ENCODE data around the gene GHRL.
A peak's percentile ranks its signal among the peaks of the same experiment; 100 is the strongest.
"Not testable (repeated sequence)": the region's sequence is repeated elsewhere in the genome, so short reads cannot be mapped to it uniquely, and the experiment has no call there.

GHRL gene

DNA sequence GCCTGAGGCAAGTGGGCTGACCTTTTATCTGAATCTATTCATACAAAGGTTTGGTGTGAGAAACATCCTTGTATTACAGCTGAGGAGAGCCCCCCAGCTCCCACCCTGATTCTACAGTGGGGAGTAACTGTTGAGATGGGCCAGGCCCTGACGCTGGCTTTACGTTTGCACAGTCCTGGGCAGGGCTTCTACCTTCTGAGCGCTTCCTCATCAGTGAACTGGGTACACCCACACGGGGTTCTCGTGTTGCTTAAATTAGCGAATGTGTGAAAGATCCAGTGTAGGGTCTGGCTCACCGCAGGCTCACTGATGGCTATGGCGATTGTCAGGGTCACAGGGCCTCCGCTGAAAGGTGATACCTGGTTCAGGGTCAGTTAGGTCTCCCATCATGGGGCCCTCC is 7.3 kb upstream of the GHRL start:
- no peak for DNase-seq (ENCODE audit: low read depth in 4 of 4, low spot score in 1 of 4)

GRCh38 chr3:10299679-10300078 is 6.9 kb upstream of the GHRL start:
- no peak for DNase-seq (ENCODE audit: low read depth in 4 of 4, low spot score in 1 of 4)

DNA sequence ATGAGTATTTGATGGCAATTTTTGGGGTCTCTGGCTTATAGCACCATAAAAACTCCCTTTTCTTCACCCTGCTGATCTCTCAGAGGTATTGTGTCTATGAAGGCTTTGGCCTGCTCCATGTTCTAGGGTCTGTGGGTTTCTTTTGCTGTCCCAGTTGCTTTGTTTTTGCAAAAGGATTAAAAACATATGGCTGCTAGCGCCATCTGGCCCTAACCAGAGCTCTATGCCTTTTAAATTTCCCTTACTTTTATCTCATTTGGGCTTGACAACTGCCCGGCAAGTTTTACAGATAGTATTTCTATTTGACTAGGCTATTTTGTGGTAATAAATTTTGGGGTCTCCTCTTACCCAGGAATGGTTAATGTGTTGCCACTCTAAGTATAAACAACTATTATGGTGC is 6.4 kb upstream of the GHRL start:
- no peak for DNase-seq (ENCODE audit: low read depth in 4 of 4, low spot score in 1 of 4)

DNA sequence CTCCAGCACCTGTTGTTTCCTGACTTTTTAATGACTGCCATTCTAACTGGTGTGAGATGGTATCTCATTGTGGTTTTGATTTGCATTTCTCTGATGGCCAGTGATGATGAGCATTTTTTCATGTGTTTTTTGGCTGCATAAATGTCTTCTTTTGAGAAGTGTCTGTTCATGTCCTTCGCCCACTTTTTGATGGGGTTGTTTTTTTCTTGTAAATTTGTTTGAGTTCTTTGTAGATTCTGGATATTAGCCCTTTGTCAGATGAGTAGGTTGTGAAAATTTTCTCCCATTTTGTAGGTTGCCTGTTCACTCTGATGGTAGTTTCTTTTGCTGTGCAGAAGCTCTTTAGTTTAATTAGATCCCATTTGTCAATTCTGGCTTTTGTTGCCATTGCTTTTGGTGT is 5.3 kb upstream of the GHRL start:
- not testable (repeated sequence) for DNase-seq (ENCODE audit: low read depth in 4 of 4, low spot score in 1 of 4)

DNA sequence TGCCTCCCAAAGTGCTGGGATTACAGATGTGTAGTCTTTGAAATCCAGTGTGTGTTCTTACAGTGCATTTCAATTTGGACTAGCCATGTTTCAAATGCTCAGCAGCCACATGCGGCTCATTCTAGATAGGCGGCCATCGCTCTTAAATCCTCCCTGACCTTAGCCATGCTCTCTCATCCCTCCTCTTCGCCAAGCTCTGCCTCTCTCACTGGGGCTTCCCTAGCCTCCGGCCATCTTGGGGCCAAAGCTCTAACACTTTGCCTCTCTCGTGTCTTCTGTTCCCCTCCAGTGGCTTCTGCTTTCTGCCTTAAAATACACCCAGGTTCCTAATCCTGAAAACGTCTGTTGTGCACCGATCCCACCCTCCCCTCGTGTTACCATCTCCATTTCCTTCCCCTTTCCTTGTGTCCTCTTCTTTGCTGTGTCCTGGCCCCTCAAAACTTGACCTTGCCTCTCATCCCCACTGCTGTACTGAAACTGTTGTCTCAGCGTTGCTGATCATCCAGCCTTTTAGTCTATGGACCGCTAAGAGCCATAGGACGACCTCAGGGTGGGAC is 1.4 kb upstream of the GHRL start:
- DNase-seq (ENCODE audit: low read depth in 4 of 4, low spot score in 1 of 4): no peak

GRCh38 chr3:10291641-10292040 is 1.1 kb downstream of the GHRL start:
- DNase-seq (ENCODE audit: low read depth in 4 of 4, low spot score in 1 of 4): no peak

DNA sequence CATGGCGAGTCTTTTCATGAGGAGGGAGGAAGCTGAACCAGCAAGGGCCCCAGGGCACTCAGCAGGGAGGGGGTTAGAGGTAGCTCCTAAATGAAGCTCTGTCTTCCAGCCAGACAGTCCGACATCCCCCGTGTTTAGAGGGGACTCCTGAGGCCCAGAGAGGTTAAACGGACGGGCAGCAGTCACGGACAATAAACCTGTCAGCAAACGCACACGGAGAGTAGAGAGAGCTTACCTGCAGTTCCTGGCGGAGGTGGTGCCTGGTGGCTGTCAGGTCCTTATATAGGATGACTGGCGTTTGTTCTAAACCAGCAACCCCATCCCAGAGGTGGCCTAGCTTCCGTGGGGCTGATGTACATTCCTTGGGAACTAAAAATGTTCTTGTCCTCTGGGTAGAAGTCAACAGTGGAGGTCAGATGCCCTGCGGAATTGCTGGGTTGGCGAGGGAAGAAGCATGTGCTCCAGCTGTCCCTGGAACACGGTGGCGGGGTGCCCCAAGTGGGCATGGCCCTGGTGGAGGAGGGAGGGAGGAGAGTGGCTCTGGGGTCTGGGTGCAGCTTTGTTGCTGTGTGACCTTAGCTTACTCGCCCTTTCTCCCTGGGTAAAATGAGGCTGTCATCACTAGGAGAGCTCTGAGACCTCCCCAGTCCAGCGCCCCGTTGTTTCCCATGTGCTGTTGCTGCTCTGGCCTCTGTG is 2.1 kb downstream of the GHRL start:
- DNase-seq (ENCODE audit: low read depth in 4 of 4, low spot score in 1 of 4): no peak

- DNase-seq (ENCODE audit: low read depth in 4 of 4, low spot score in 1 of 4): no peak
These were observed 2.9 kb downstream of the GHRL start for GRCh38 chr3:10289787-10290355.

DNA sequence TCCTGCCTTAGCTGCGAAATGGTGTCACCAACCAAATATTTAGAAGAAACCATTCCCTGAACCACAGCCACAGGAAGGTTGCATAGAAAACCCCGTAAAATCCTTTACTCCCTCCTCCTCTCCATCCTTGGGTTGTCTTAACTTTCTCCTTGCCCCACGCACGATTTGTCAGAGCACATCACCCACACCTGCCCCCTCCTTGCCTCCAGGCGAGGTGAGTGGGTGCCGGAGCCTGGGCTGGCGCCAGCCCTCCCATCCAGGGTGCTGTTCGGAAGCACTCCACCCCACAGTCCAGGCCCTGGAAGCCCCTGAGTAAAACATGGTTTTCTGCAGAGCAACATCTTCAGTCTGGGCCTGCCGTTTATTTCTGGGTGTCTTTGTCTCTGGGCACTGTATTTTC is 3.7 kb downstream of the GHRL start:
- DNase-seq (ENCODE audit: low read depth in 4 of 4, low spot score in 1 of 4): no peak

- no peak for DNase-seq (ENCODE audit: low read depth in 4 of 4, low spot score in 1 of 4)
These were observed 4.2 kb downstream of the GHRL start for GRCh38 chr3:10288575-10288960.

- DNase-seq (ENCODE audit: low read depth in 4 of 4, low spot score in 1 of 4): no peak
These were observed 4.7 kb downstream of the GHRL start for GRCh38 chr3:10287936-10288574.

DNA sequence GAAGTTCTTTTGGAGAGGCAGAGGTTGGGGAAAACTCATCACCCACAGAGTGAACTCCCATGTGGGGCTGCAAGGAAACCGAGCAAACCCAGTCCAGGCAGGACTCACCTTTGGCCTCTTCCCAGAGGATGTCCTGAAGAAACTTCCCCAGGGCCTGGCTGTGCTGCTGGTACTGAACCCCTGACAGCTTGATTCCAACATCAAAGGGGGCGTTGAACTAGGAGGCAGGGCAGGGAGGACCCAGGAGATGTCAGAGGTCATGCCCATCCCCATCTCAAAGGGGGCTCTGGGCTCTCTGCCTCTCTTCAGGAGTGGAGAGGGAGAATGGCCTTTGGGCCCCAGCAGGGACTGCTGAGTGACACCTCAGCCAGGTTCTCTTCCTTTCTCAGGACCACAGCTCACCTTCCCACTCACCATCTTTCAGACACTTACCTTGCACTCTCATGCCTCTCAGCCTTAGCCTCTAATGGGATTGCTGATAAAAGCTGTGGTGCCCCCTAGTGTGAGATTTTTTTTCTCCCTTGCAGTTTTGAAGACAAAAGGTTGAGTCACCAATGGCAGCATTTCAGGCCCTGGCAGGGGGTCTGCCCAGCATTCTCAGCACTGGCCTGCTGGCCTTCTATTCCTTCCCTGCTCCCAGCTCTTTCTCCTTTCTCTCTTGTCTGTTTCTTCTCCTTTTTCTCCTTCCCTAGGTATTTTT is 6.0 kb downstream of the GHRL start:
- no peak for DNase-seq (ENCODE audit: low read depth in 4 of 4, low spot score in 1 of 4)

GRCh38 chr3:10286133-10286524 is 6.6 kb downstream of the GHRL start:
- no peak for DNase-seq (ENCODE audit: low read depth in 4 of 4, low spot score in 1 of 4)

DNA sequence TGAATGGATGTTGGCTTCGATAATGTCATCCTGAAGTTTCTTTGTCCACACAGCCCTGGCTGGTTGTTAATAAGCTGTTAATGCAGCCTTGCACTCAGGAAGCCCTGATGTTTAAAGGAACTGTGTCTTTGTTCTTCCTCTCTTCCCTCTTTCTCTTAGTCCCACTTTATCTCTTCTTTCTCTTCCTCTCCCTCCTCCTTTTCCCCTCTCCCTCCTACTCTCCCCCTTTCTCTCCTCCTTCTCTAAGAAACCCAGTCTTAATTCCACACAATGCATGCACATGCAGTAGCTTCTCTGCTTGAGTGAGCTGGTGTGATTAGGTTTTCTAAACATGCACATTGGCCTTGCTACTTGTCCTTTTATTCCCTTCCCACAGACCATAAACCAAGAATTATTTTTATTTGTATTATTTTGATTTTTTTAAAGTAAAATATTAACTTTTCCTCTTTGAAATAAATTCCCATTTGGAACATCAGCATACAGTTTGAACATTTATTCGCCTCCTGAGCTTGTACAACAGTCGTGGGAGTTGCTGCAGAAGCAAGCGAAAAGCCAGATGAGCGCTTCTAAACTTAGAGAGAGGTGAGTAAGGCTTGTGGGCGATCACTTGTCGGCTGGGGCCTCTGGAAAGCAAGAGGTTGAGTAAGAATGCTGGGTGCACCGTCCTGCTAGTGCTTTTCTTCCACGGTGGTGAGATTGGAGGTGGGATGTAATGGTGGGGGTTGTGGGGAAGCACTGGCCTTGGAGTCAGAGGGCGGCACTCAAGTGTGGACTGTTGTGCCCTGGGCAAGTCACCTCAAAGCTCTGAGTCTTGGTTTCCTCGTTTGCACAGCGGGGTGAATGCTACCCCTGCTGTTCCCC is 7.2 kb downstream of the GHRL start:
- no peak for DNase-seq (ENCODE audit: low read depth in 4 of 4, low spot score in 1 of 4)

DNA sequence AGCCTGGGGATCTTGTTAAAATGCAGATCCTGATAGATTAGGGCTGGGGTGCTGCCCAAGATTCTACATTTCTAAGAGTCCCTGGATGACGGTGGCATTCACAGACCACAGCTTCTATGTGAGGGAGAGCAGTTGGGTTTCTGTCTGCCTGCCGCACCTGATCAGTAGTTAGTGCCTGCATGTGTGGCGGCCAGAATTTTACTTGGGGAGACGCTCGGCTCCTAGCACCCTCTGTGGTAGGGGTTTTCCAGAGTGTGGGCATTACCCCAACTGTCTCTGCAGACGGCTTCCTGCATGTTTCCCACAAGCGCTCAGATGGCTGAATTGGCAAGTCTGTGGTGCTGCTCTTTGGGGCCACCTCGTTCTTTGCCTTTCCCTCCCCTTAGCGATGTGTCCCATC is 8.3 kb downstream of the GHRL start:
- peak in 1 of 4 experiments; percentile 10 for DNase-seq (ENCODE audit: low read depth in 4 of 4, low spot score in 1 of 4)

- no peak for DNase-seq (ENCODE audit: low read depth in 4 of 4, low spot score in 1 of 4)
These were observed 9.1 kb downstream of the GHRL start for GRCh38 chr3:10283638-10284037.

- no peak for DNase-seq (ENCODE audit: low read depth in 4 of 4, low spot score in 1 of 4)
These were observed 10.8 kb downstream of the GHRL start for GRCh38 chr3:10281951-10282350.

DNA sequence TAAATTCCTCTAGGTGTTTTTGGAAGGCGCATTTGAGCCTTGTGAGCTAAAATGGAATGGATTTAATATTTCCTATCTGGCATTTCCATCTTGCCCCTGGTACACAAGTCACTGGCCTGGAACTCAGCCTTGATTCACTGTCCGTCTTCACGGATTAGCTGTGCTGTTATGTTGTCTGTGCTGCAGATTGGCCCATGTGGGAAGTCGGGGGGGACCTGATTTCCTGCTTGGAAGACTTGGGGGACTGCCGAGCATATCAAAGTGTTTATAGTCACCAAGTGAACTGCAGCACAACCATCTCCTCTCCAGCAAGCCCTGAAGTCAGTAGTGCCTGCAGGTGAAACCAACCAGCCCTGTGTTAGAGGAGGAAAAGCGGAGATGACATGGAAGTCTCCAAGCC is 12.2 kb downstream of the GHRL start:
- no peak for DNase-seq (ENCODE audit: low read depth in 4 of 4, low spot score in 1 of 4)

- DNase-seq (ENCODE audit: low read depth in 4 of 4, low spot score in 1 of 4): no peak
These were observed 12.6 kb downstream of the GHRL start for GRCh38 chr3:10280177-10280529.

- no peak for DNase-seq (ENCODE audit: low read depth in 4 of 4, low spot score in 1 of 4)
These were observed 13.2 kb downstream of the GHRL start for GRCh38 chr3:10279384-10280176.
